ENCODE results near the gene XAGE1B. TPM values are rescaled to one million over a fixed set of nuclear protein-coding genes. Genes with fewer than 3 reads are reported as not detected.

XAGE1B gene
- total and polyA plus RNA-seq, 2 of the 8 experiments (the other 6 are each of a cell fraction or from before 2014, with no cell fraction given), result not detected

GRCh38 chrX:52542311-52542710 lies 25.4 kb upstream of the XAGE1B start:
- no peak overlapping the region for H3K23ac ChIP-seq (ENCODE audit: insufficient read length)
- no peak overlapping the region for H3K4me2 ChIP-seq (ENCODE audit: insufficient read depth in 1 of 2, low read depth in 2 of 2, low read length in 2 of 2)
- H3K9me3 ChIP-seq (ENCODE audit: insufficient read depth in 2 of 2, low read depth in 1 of 2, low read length in 1 of 2), result no peaks in the 10 kb centered on the region
- H3K9ac ChIP-seq (replicated peaks in 1 of 4; ENCODE audit: extremely low read depth in 1 of 4, low read depth in 3 of 4, low read length in 3 of 4), result no peak overlapping the region
- H3K27ac ChIP-seq (ENCODE audit: low read depth, low read length), result no peak overlapping the region
- peaks cover 0 to 6% (median 0%) of the 10 kb centered on the region in 4 experiments; a peak in 1 of 7 replicates for H3K4me1 ChIP-seq (replicated peaks in 1 of 4; ENCODE audit: control insufficient read depth in 3 of 4, insufficient read depth in 4 of 4, low read length in 3 of 4)
- no peak overlapping the region for H4K5ac ChIP-seq (ENCODE audit: insufficient read length, low read depth, low read length)
- H3K56ac ChIP-seq (replicated peaks; ENCODE audit: insufficient read length, low read depth, low read length), result no peak overlapping the region
- H3K14ac ChIP-seq (ENCODE audit: insufficient read length), result no peak overlapping the region
- H3K18ac ChIP-seq (ENCODE audit: extremely low read depth, low read length), result no peak overlapping the region
- H4K8ac ChIP-seq (ENCODE audit: extremely low read depth, insufficient read depth, low read length), result no peak overlapping the region
- H2BK20ac ChIP-seq (ENCODE audit: low read length), result no peak overlapping the region
- no peak overlapping the region for H3K4me3 ChIP-seq (ENCODE audit: extremely low read depth in 1 of 4, insufficient read depth in 2 of 4, low read depth in 3 of 4, low read length in 4 of 4)
- no peak overlapping the region for H2BK120ac ChIP-seq (replicated peaks; ENCODE audit: low read depth, low read length)
- no peak overlapping the region for H2AK5ac ChIP-seq (ENCODE audit: low read depth, low read length)
- 96% methylated on average over 6 of the region's 6 CpGs; no CpG with 5 or more reads in 1 of the 2 experiments for WGBS, 2 experiments (ENCODE audit: extremely low coverage in 1 of 2, insufficient coverage in 1 of 2, insufficient read length in 1 of 2, insufficient replicate concordance in 2 of 2, low coverage in 1 of 2, low lambda C conversion rate in 2 of 2, missing lambda C conversion rate in 1 of 2)
- H3K4ac ChIP-seq (replicated peaks; ENCODE audit: insufficient read length, low read depth, low read length), result no peak overlapping the region
- FAIRE-seq (no peak), DNase-seq (ENCODE audit: low read depth in 1 of 2, low spot score in 2 of 2) (no peak)
- H3K79me1 ChIP-seq (ENCODE audit: low read depth, low read length), result no peaks in the 10 kb centered on the region
- H3K23me2 ChIP-seq (ENCODE audit: low read depth, low read length), result no peaks in the 10 kb centered on the region
- no peak overlapping the region for H2BK12ac ChIP-seq (ENCODE audit: low read depth, low read length)
- H3K79me2 ChIP-seq (ENCODE audit: control insufficient read depth in 1 of 2, insufficient read depth in 2 of 2, low read length in 2 of 2), result no peaks in the 10 kb centered on the region
- CTCF ChIA-PET (ENCODE audit: partially characterized antibody), result no interaction called here
- no peaks in the 10 kb centered on the region for H4K20me1 ChIP-seq (replicated peaks in 1 of 2; ENCODE audit: control insufficient read depth in 1 of 2, insufficient read depth in 2 of 2, low read length in 2 of 2)
- H3K36me3 ChIP-seq (ENCODE audit: control insufficient read depth in 2 of 4, insufficient read depth in 4 of 4, low read length in 3 of 4), result no peaks in the 10 kb centered on the region
- no peak overlapping the region for H2BK15ac ChIP-seq (ENCODE audit: low read length)
- H4K91ac ChIP-seq (replicated peaks; ENCODE audit: insufficient read length, low read length), result no peak overlapping the region
- H3K27me3 ChIP-seq (replicated peaks in 1 of 4; ENCODE audit: control insufficient read depth in 3 of 4, extremely low read depth in 1 of 4, insufficient read depth in 3 of 4, low read length in 3 of 4), result no peaks in the 10 kb centered on the region
- POLR2A ChIA-PET (ENCODE audit: partially characterized antibody), result no interaction called here
- no peak overlapping the region for H2BK5ac ChIP-seq (ENCODE audit: low read depth, low read length)
- H2AFZ ChIP-seq (ENCODE audit: low read length), result no peak overlapping the region
- no peak for TF ChIP-seq NRF1 (IDR thresholded peaks at IDR 0.05; ENCODE audit: low read depth, low read length)
- no peak for TF ChIP-seq CEBPB (IDR thresholded peaks at IDR 0.05; ENCODE audit: low read depth, low read length)
- TF ChIP-seq SUZ12 (IDR thresholded peaks at IDR 0.05; ENCODE audit: low read length), result no peak
- no peak for TF ChIP-seq SIX5 (IDR thresholded peaks at IDR 0.05; ENCODE audit: low read depth, low read length)
- no peak for TF ChIP-seq GTF2F1 (IDR thresholded peaks at IDR 0.05; ENCODE audit: borderline replicate concordance, low read depth, low read length)
- TF ChIP-seq KDM1A (IDR thresholded peaks at IDR 0.05; ENCODE audit: borderline replicate concordance, low read length), result no peak
- no peak for TF ChIP-seq SP4 (IDR thresholded peaks at IDR 0.05; ENCODE audit: low read length)
- TF ChIP-seq MAFK (IDR thresholded peaks at IDR 0.05; ENCODE audit: low read depth, low read length), result no peak
- TF ChIP-seq CBX5 (IDR thresholded peaks at IDR 0.05; ENCODE audit: low read depth, low read length), result no peak
- TF ChIP-seq CTBP2 (IDR thresholded peaks at IDR 0.05; ENCODE audit: borderline replicate concordance, insufficient read depth, insufficient read length, low read length), result no peak
- no peak for TF ChIP-seq SP1 (IDR thresholded peaks at IDR 0.05; ENCODE audit: low read depth, low read length)
- no peak for TF ChIP-seq RNF2 (IDR thresholded peaks at IDR 0.05; ENCODE audit: borderline replicate concordance, low read depth, low read length, missing control alignments, poor library complexity, severe bottlenecking)
- TF ChIP-seq SIN3A (conservative IDR thresholded peaks at IDR 0.05 in 1 of 2, IDR thresholded peaks at IDR 0.05 in 1 of 2; ENCODE audit: low read depth in 1 of 2, low read length in 2 of 2), result no peak
- no peak for TF ChIP-seq RFX5 (IDR thresholded peaks at IDR 0.05; ENCODE audit: borderline replicate concordance, low read depth, low read length)
- TF ChIP-seq BACH1 (IDR thresholded peaks at IDR 0.05; ENCODE audit: low read length), result no peak

Measured in H1 (cell line).